GM23338 (cell line): ENCODE results near the gene OR10W1. TPM values are rescaled to one million over a fixed set of nuclear protein-coding genes. Genes with fewer than 3 reads are reported as not detected.

Experiments used
- ATAC-seq: fragments of 200-7000 bp; cut with Tn5 transposase; 3 replicates; pipeline ENCODE4 v1.9.1; 2020
- DNase-seq: peaks from one replicate; pipeline ENCODE4 v3.0.0-alpha.2; 2015; ENCODE audit warnings: low spot score
- H2AFZ ChIP-seq: fragments of 200-600 bp; sonication (generic); 2 replicates; pipeline ENCODE4 v1.8.0; 2016; ENCODE audit warnings: antibody characterized with exemption, mild to moderate bottlenecking, moderate library complexity
- H3F3A ChIP-seq: fragments of 200-600 bp; sonication (generic); replicated peaks from 2 replicates; pipeline ENCODE4 v1.8.0; 2017; ENCODE audit warnings: antibody characterized with exemption, mixed run types, low read depth
- H3K27ac ChIP-seq: fragments of 200-600 bp; sonication (generic); 2 replicates; pipeline ENCODE4 v1.6.1; 2016; ENCODE audit warnings: low read depth
- H3K27me3 ChIP-seq: fragments of 200-600 bp; sonication (generic); 2 replicates; pipeline ENCODE4 v1.8.0; 2016; ENCODE audit warnings: mild to moderate bottlenecking, mixed run types, moderate library complexity; ENCODE audit not compliant: insufficient read depth
- H3K36me3 ChIP-seq: fragments of 200-600 bp; sonication (generic); 2 replicates; pipeline ENCODE4 v1.8.0; 2016; ENCODE audit warnings: mild to moderate bottlenecking; ENCODE audit not compliant: insufficient read depth
- H3K4me1 ChIP-seq: fragments of 200-600 bp; sonication (generic); 2 replicates; pipeline ENCODE4 v1.8.0; 2016; ENCODE audit warnings: mild to moderate bottlenecking, moderate library complexity; ENCODE audit not compliant: insufficient read depth
- H3K4me2 ChIP-seq: fragments of 200-600 bp; sonication (generic); 2 replicates; pipeline ENCODE4 v1.7.1; 2017; ENCODE audit warnings: mixed run types
- H3K4me3 ChIP-seq: fragments of 200-600 bp; sonication (generic); 2 replicates; pipeline ENCODE4 v1.6.1; 2016; ENCODE audit warnings: mixed run types
- H3K79me2 ChIP-seq: fragments of 200-600 bp; sonication (generic); replicated peaks from 2 replicates; pipeline ENCODE4 v1.8.0; 2017; ENCODE audit warnings: mild to moderate bottlenecking; ENCODE audit not compliant: insufficient read depth
- H3K9me2 ChIP-seq: fragments of 200-600 bp; sonication (generic); 2 replicates; pipeline ENCODE4 v1.8.0; 2017; ENCODE audit not compliant: insufficient read depth
- H4K20me1 ChIP-seq: fragments of 200-600 bp; sonication (generic); replicated peaks from 2 replicates; pipeline ENCODE4 v1.8.0; 2017; ENCODE audit warnings: mild to moderate bottlenecking; ENCODE audit not compliant: insufficient read depth
- H3K27ac Mint-ChIP-seq: 2 replicates; pipeline ENCODE4 v1.8.0; 2020; ENCODE audit warnings: inconsistent platforms, mild to moderate bottlenecking, moderate library complexity, mixed read lengths
- H3K27me3 Mint-ChIP-seq: 3 replicates; pipeline ENCODE4 v1.8.0; 2022; ENCODE audit warnings: low read depth, mild to moderate bottlenecking, moderate library complexity, mixed read lengths, inconsistent platforms; ENCODE audit not compliant: insufficient read depth, poor library complexity
- H3K36me3 Mint-ChIP-seq: 3 replicates; pipeline ENCODE4 v1.8.0; 2021; ENCODE audit warnings: low read depth, mild to moderate bottlenecking, inconsistent platforms, moderate library complexity, mixed read lengths
- H3K4me1 Mint-ChIP-seq: 3 replicates; pipeline ENCODE4 v1.8.0; 2020; ENCODE audit warnings: mild to moderate bottlenecking, inconsistent platforms, mixed read lengths
- H3K4me3 Mint-ChIP-seq: 3 replicates; pipeline ENCODE4 v1.8.0; 2021; ENCODE audit warnings: moderate library complexity, mild to moderate bottlenecking, inconsistent platforms, mixed read lengths
- H3K9me3 Mint-ChIP-seq: 3 replicates; pipeline ENCODE4 v1.8.0; 2020; ENCODE audit warnings: moderate library complexity, mild to moderate bottlenecking, inconsistent platforms, mixed read lengths
- CREB1 ChIP-seq: fragments of 250-450 bp; sonication (Bioruptor Pico); IDR thresholded peaks from 2 replicates; pipeline ENCODE4 v1.5.0; 2020; ENCODE audit warnings: low read depth, mild to moderate bottlenecking, moderate library complexity
- EZH2 ChIP-seq: fragments of 200-600 bp; sonication (generic); IDR thresholded peaks from one replicate; pipeline ENCODE4 v1.8.0; 2017; ENCODE audit warnings: antibody characterized with exemption, mild to moderate bottlenecking, low read depth; ENCODE audit not compliant: unreplicated experiment
- NANOG ChIP-seq: IDR thresholded peaks from 2 replicates; pipeline ENCODE4 v1.6.1; 2016; ENCODE audit warnings: antibody characterized with exemption, borderline replicate concordance
- REST ChIP-seq: IDR thresholded peaks from one replicate; pipeline ENCODE4 v1.6.1; 2018; ENCODE audit warnings: antibody characterized with exemption; ENCODE audit not compliant: unreplicated experiment
- STAT1 ChIP-seq: IDR thresholded peaks from one replicate; pipeline ENCODE4 v1.6.1; 2016; ENCODE audit warnings: antibody characterized with exemption; ENCODE audit not compliant: unreplicated experiment
- ZNF462 ChIP-seq: fragments of 250-450 bp; sonication (Bioruptor Pico); IDR thresholded peaks from 2 replicates; pipeline ENCODE4 v1.5.0; 2020; ENCODE audit warnings: mild to moderate bottlenecking, moderate library complexity
- polyA plus RNA-seq: library from polyadenylated mRNA; unstranded; fragments of >200 nt; fragmentation: Nextera tagmentation; extraction: Ambion mirVana; gene quantifications from 2 replicates; pipeline ENCODE4 v1.2.1, GENCODE V29; 2016
- total RNA-seq: library from RNA; depleted of rRNA; stranded (reverse); fragments of >200 nt; shearing (Covaris generic); gene quantifications from 2 replicates; pipeline ENCODE4 v1.2.3, GENCODE V29; 2014

Gene OR10W1
- total and polyA plus RNA-seq, 2 experiments from 2014 or later, result not detected

GRCh38 chr11:58259983-58260382 is 8.1 kb downstream of the OR10W1 start:
- H3F3A ChIP-seq, result no peaks in the 10 kb centered on the region
- no peak overlapping the region for H3K4me2 ChIP-seq
- H4K20me1 ChIP-seq, result no peaks in the 10 kb centered on the region
- Mint-ChIP-seq H3K27ac (no peak overlapping the region), H3K4me1 (no peaks in the 10 kb centered on the region; the same call in 2 of the 3 replicates), H3K27me3 (no peaks in the 10 kb centered on the region), H3K36me3 (no peaks in the 10 kb centered on the region), H3K4me3 (no peak overlapping the region), H3K9me3 (no peaks in the 10 kb centered on the region; the same call in 1 of the 3 replicates)
- H3K27me3 ChIP-seq, result no peaks in the 10 kb centered on the region
- H3K4me1 ChIP-seq, result no peaks in the 10 kb centered on the region
- TF ChIP-seq ZNF462 (CRISPR knock-in tag), result no peak
- no peak for TF ChIP-seq EZH2
- TF ChIP-seq CREB1 (CRISPR knock-in tag), result no peak
- no peak for TF ChIP-seq STAT1
- TF ChIP-seq REST, result no peak
- no peak for TF ChIP-seq NANOG
- H3K4me3 ChIP-seq, result no peak overlapping the region
- H3K9me2 ChIP-seq, result no peaks in the 10 kb centered on the region
- ATAC-seq (no peak), DNase-seq (no peak)
- H3K27ac ChIP-seq, result no peak overlapping the region
- H3K36me3 ChIP-seq, result no peaks in the 10 kb centered on the region
- no peaks in the 10 kb centered on the region for H3K79me2 ChIP-seq
- H2AFZ ChIP-seq, result no peak overlapping the region
